ENCODE results near the gene FGFBP3. TPM values are rescaled to one million over a fixed set of nuclear protein-coding genes. Genes with fewer than 3 reads are reported as not detected.

The FGFBP3 gene
- total and polyA plus RNA-seq, 2 of the 13 experiments (the other 11 are each of a cell fraction or from before 2014, with no cell fraction given), result 0.50 to 2.0 TPM

GRCh38 chr10:91909117-91909677, at the start of gene FGFBP3 (continued):
- TF ChIP-seq MYNN (CRISPR knock-in tag; IDR thresholded peaks at IDR 0.05; ENCODE audit: low read depth) (no peak), NFYC (CRISPR knock-in tag; IDR thresholded peaks at IDR 0.05) (no peak), MNT (IDR thresholded peaks at IDR 0.05) (no peak), HOXA7 (CRISPR knock-in tag; IDR thresholded peaks at IDR 0.05) (no peak), ZNF558 (CRISPR knock-in tag; IDR thresholded peaks at IDR 0.05; ENCODE audit: borderline replicate concordance) (no peak), BRF2 (CRISPR knock-in tag; IDR thresholded peaks at IDR 0.05) (no peak; the same call in 1 of the 2 replicates), ZMYM2 (CRISPR knock-in tag; IDR thresholded peaks at IDR 0.05) (0 out of 2 replicates have a peak, but pooled peaks have one; percentile 16), ZBTB4 (CRISPR knock-in tag; IDR thresholded peaks at IDR 0.05; ENCODE audit: borderline replicate concordance) (no peak), CBX5 (CRISPR knock-in tag; IDR thresholded peaks at IDR 0.05; ENCODE audit: borderline replicate concordance) (no peak), CBX1 (IDR thresholded peaks at IDR 0.05; ENCODE audit: low read depth) (no peak), ZNF260 (CRISPR knock-in tag; IDR thresholded peaks at IDR 0.05; ENCODE audit: borderline replicate concordance, low read depth) (no peak), ZNF337 (CRISPR knock-in tag; IDR thresholded peaks at IDR 0.05; ENCODE audit: borderline replicate concordance, low read depth) (0 out of 2 replicates have a peak, but pooled peaks have one; percentile 13), THAP11 (CRISPR knock-in tag; IDR thresholded peaks at IDR 0.05) (no peak), HNF1B (CRISPR knock-in tag; IDR thresholded peaks at IDR 0.05) (peak; percentile 48; the same call in 1 of the 2 replicates), ELF4 (CRISPR knock-in tag; IDR thresholded peaks at IDR 0.05; ENCODE audit: borderline replicate concordance) (no peak; the same call in 1 of the 2 replicates), FUBP1 (CRISPR knock-in tag; IDR thresholded peaks at IDR 0.05; ENCODE audit: borderline replicate concordance) (no peak)

Measured in HepG2 (cell line).